ENCODE data around the gene ASIC4. TPM values are rescaled to one million over a fixed set of nuclear protein-coding genes. Genes with fewer than 3 reads are reported as not detected.

The ASIC4 gene
- total RNA-seq, 4 donors from 2014 or later = not detected

- no peak overlapping the region for H3K4me3 ChIP-seq
- no peaks in the 10 kb centered on the region for H3K9me3 ChIP-seq
- peaks cover 8 to 58% (median 38%) of the 10 kb centered on the region in 4 donors for H3K4me1 ChIP-seq
- H3K27ac ChIP-seq (replicated peaks in 1 of 4) = peak overlapping the region; percentile 60 to 99 (median 94)
- 72% methylated on average over 11 of the region's 13 CpGs for WGBS
- no peak for DNase-seq (ENCODE audit: extremely low spot score)
- peaks cover 0 to 5% (median 0%) of the 10 kb centered on the region in 4 donors for H3K27me3 ChIP-seq
- intact Hi-C loops (cut with DNase I) = loop anchor here (5.0 kb wide), 1 partner anchor 55 kb away; no protein-coding TSS in a partner anchor
- H3K36me3 ChIP-seq = peaks cover 30 to 87% (median 50%) of the 10 kb centered on the region in 4 donors
- TF ChIP-seq POLR2AphosphoS5 (IDR thresholded peaks at IDR 0.05) (no peak), EP300 (IDR thresholded peaks at IDR 0.05) (no peak), POLR2A (IDR thresholded peaks at IDR 0.05; ENCODE audit: low read depth) (no peak), CTCF (IDR thresholded peaks at IDR 0.05) (no peak)
Measured at GRCh38 chr2:219477179-219477578, 37.1 kb upstream of the ASIC4 start.

DNA sequence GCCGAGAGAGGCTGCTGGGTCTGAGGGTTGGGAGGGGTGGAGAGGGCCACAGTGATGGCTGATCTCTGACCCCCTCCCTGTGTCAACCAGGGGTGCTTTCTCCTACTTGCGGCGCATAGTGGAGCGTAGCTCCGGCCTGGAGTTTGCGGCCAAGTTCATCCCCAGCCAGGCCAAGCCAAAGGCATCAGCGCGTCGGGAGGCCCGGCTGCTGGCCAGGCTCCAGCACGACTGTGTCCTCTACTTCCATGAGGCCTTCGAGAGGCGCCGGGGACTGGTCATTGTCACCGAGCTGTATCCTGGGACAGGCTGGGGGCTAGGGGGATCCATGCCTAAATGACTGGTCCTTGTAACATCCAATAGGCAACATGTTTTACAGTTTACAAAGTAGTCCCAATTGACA is 36.5 kb upstream of the ASIC4 start:
- Histone ChIP-seq H3K4me3 (no peak overlapping the region), H3K9me3 (no peaks in the 10 kb centered on the region), H3K27me3 (peaks cover 0 to 12% (median 2%) of the 10 kb centered on the region in 4 donors), H3K4me1 (peaks cover 8 to 58% (median 40%) of the 10 kb centered on the region in 4 donors), H3K27ac (replicated peaks in 1 of 4) (peak overlapping the region; percentile 60 to 99 (median 94)), H3K36me3 (peaks cover 30 to 87% (median 54%) of the 10 kb centered on the region in 4 donors)
- TF ChIP-seq EP300 (IDR thresholded peaks at IDR 0.05) = no peak
- TF ChIP-seq POLR2AphosphoS5 (IDR thresholded peaks at IDR 0.05) = peak; percentile 13 to 23
- no peak for DNase-seq (ENCODE audit: extremely low spot score)
- 67% methylated on average over 1 of the region's 15 CpGs for WGBS
- intact Hi-C loops (cut with DNase I) = loop anchor here (5.0 kb wide), 1 partner anchor 54 kb away; no protein-coding TSS in a partner anchor

DNA sequence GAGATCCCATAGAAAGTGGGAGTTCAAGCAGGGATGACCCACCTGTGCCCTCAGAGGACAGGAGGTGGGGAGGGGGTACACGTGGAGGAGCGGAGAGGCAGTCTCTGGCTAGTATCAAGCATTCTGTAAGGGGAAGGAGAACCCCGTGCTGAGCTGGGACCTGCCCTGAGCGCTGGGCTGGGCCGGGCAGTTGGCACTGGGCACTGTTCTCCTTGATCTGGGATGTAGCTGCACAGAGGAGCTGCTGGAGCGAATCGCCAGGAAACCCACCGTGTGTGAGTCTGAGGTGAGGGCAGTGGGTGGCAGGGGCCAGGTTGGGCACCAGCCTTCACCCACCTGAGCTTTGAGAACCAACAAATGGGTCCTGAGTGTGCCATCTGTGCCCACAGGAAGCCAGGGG is 35.4 kb upstream of the ASIC4 start:
- Histone ChIP-seq H3K4me1 (peaks cover 9 to 60% (median 47%) of the 10 kb centered on the region in 4 donors), H3K4me3 (no peak overlapping the region), H3K36me3 (peaks cover 22 to 82% (median 55%) of the 10 kb centered on the region in 4 donors), H3K9me3 (no peaks in the 10 kb centered on the region), H3K27me3 (peaks cover 0 to 23% (median 4%) of the 10 kb centered on the region in 4 donors), H3K27ac (replicated peaks in 1 of 4) (peak overlapping the region in 3 of 4 donors; percentile 33 to 99 (median 94))
- WGBS = 77% methylated on average over 5 of the region's 8 CpGs
- intact Hi-C loops (cut with DNase I) = loop anchor here (5.0 kb wide), 1 partner anchor 53 kb away; no protein-coding TSS in a partner anchor
- DNase-seq (ENCODE audit: extremely low spot score) = no peak
- no peak for TF ChIP-seq CTCF (IDR thresholded peaks at IDR 0.05)
- no peak for TF ChIP-seq POLR2A (IDR thresholded peaks at IDR 0.05; ENCODE audit: low read depth)
- TF ChIP-seq POLR2AphosphoS5 (IDR thresholded peaks at IDR 0.05) = no peak
- TF ChIP-seq EP300 (IDR thresholded peaks at IDR 0.05) = no peak

- Histone ChIP-seq H3K4me1 (peaks cover 20 to 60% (median 57%) of the 10 kb centered on the region in 4 donors), H3K27ac (replicated peaks in 1 of 4) (peak overlapping the region in 3 of 4 donors; percentile 22 to 38 (median 30))
- WGBS = 88% methylated on average over 7 of the region's 8 CpGs
Measured at GRCh38 chr2:219480004-219480403, 34.3 kb upstream of the ASIC4 start.

More at GRCh38 chr2:219480004-219480403, 34.3 kb upstream of the ASIC4 start:
- Histone ChIP-seq H3K27me3 (peaks cover 0 to 33% (median 9%) of the 10 kb centered on the region in 4 donors), H3K4me3 (no peak overlapping the region), H3K36me3 (peaks cover 21 to 81% (median 59%) of the 10 kb centered on the region in 4 donors), H3K9me3 (no peaks in the 10 kb centered on the region)
- no peak for DNase-seq (ENCODE audit: extremely low spot score)
- intact Hi-C loops (cut with DNase I) = no loop called here
- no peak for TF ChIP-seq EP300 (IDR thresholded peaks at IDR 0.05)
- no peak for TF ChIP-seq CTCF (IDR thresholded peaks at IDR 0.05)
- no peak for TF ChIP-seq POLR2A (IDR thresholded peaks at IDR 0.05; ENCODE audit: low read depth)
- TF ChIP-seq POLR2AphosphoS5 (IDR thresholded peaks at IDR 0.05) = no peak

Measured in esophagus muscularis mucosa (tissue), 4 donors.